GM12878 (cell line): ENCODE data around the gene RBKS. TPM values are rescaled to one million over a fixed set of nuclear protein-coding genes. Genes with fewer than 3 reads are reported as not detected.

Experiments
- ATAC-seq: fragments of 200-7000 bp; cut with Tn5 transposase; 3 replicates; pipeline ENCODE4 v1.9.1; 2020; ENCODE audit warnings: mild to moderate bottlenecking, moderate library complexity
- BruUV-seq: library from RNA; stranded (reverse); fragments of 400-500 nt; replicated peaks from 2 replicates; lab custom pipeline; 2021; lab: Mats Ljungman, UMichigan
- CTCF ChIA-PET: fragments of 300-600 bp; sonication (Branson Sonifier 250); formaldehyde crosslinking; extraction: SDS; loops from one replicate; lab custom pipeline; 2021; ENCODE audit warnings: inconsistent platforms; lab: Yijun Ruan, JAX
- POLR2A ChIA-PET: fragments of 350-600 bp; formaldehyde crosslinking; extraction: SDS; loops from one replicate; lab custom pipeline; 2021; ENCODE audit warnings: inconsistent platforms; lab: Charles Lee
- RAD21 ChIA-PET: fragments of 300-600 bp; sonication (Branson Sonifier 250); formaldehyde crosslinking; loops from one replicate; lab custom pipeline; 2023; ENCODE audit warnings: antibody characterized with exemption; ENCODE audit not compliant: unreplicated experiment; lab: Charles Lee
- SMC1A ChIA-PET: fragments of 300-600 bp; sonication (Branson Sonifier 250); formaldehyde crosslinking; loops from one replicate; lab custom pipeline; 2023; ENCODE audit not compliant: unreplicated experiment, uncharacterized antibody; lab: Charles Lee
- DNase-seq: peaks from one replicate; pipeline ENCODE4 v3.0.0-alpha.2; 2011; ENCODE audit warnings: low read depth, low spot score
- FAIRE-seq: peaks from 3 replicates; lab custom pipeline; 2011; peaks lifted over from hg19 to GRCh38; lab: Jason Lieb, UNC
- H2AFZ ChIP-seq: 2 replicates; pipeline ENCODE4 v1.6.0; 2011; ENCODE audit warnings: low read depth, low read length, control low read depth; ENCODE audit not compliant: control insufficient read depth
- H3K27ac ChIP-seq: 2 replicates; pipeline ENCODE4 v1.5.1; 2011; ENCODE audit warnings: control low read depth; ENCODE audit not compliant: control insufficient read depth, insufficient read depth
- H3K27me3 ChIP-seq, 2 experiments: replicated peaks in 1 of 2; 2 replicates each; pipeline versions ENCODE4 v1.6.0 to v1.6.1; 2011; ENCODE audit warnings: low read length in 1 of 2; ENCODE audit not compliant: control insufficient read depth in 2 of 2, insufficient read depth in 2 of 2
- H3K36me3 ChIP-seq, 2 experiments: 2 replicates each; pipeline ENCODE4 v1.5.1; 2011; ENCODE audit warnings: low read length in 1 of 2; ENCODE audit not compliant: control insufficient read depth in 2 of 2, insufficient read depth in 2 of 2
- H3K4me1 ChIP-seq: 2 replicates; pipeline ENCODE4 v1.6.1; 2011; ENCODE audit warnings: mild to moderate bottlenecking, low read length, moderate library complexity, mixed read lengths; ENCODE audit not compliant: control insufficient read depth, insufficient read depth
- H3K4me2 ChIP-seq: 2 replicates; pipeline ENCODE4 v1.6.0; 2011; ENCODE audit warnings: control low read depth; ENCODE audit not compliant: control insufficient read depth, insufficient read depth
- H3K4me3 ChIP-seq: fragments of 200-600 bp; sonication (generic); 2 replicates; pipeline ENCODE4 v1.5.1; 2016
- H3K79me2 ChIP-seq: 2 replicates; pipeline ENCODE4 v1.6.0; 2011; ENCODE audit warnings: low read length; ENCODE audit not compliant: control insufficient read depth, insufficient read depth
- H3K9ac ChIP-seq: 2 replicates; pipeline ENCODE4 v1.8.0; 2011; ENCODE audit warnings: low read length, control low read depth, mixed read lengths; ENCODE audit not compliant: control insufficient read depth, insufficient read depth
- H3K9me3 ChIP-seq: replicated peaks from 3 replicates; pipeline ENCODE4 v1.5.1; 2011; ENCODE audit warnings: mild to moderate bottlenecking, low read length; ENCODE audit not compliant: control insufficient read depth, insufficient read depth
- H4K20me1 ChIP-seq: 2 replicates; pipeline ENCODE4 v1.6.0; 2011; ENCODE audit not compliant: control insufficient read depth, insufficient read depth
- IKZF1 ChIP-seq: fragments of 450-650 bp; conservative IDR thresholded peaks from 2 replicates; pipeline ENCODE4 v1.6.1; 2017; ENCODE audit warnings: antibody characterized with exemption, mild to moderate bottlenecking
- MTA3 ChIP-seq: IDR thresholded peaks from 2 replicates; pipeline ENCODE4 v1.6.1; 2012; ENCODE audit warnings: low read length, inconsistent platforms, borderline replicate concordance
- NR2C1 ChIP-seq: fragments of 450-650 bp; IDR thresholded peaks from 2 replicates; pipeline ENCODE4 v1.6.1; 2017; ENCODE audit warnings: antibody characterized with exemption, mild to moderate bottlenecking, moderate library complexity
- POU2F2 ChIP-seq: IDR thresholded peaks from 3 replicates; pipeline ENCODE4 v1.6.1; 2011; ENCODE audit warnings: low read depth, mild to moderate bottlenecking, low read length, borderline replicate concordance
- RBBP5 ChIP-seq: fragments of 200-600 bp; sonication (generic); conservative IDR thresholded peaks from 2 replicates; pipeline ENCODE4 v1.6.1; 2016
- RUNX3 ChIP-seq: IDR thresholded peaks from 2 replicates; pipeline ENCODE4 v1.6.1; 2012; ENCODE audit warnings: low read length, inconsistent platforms
- STAT1 ChIP-seq: fragments of 450-650 bp; conservative IDR thresholded peaks from 2 replicates; pipeline ENCODE4 v1.6.1; 2014; ENCODE audit warnings: antibody characterized with exemption, mild to moderate bottlenecking
- WRNIP1 ChIP-seq: IDR thresholded peaks from 2 replicates; pipeline ENCODE4 v1.6.1; 2011; ENCODE audit warnings: low read depth, low read length, improper control_type of control experiment, borderline replicate concordance
- YY1 ChIP-seq: IDR thresholded peaks from 2 replicates; pipeline ENCODE4 v1.6.1; 2011; ENCODE audit warnings: low read depth, mild to moderate bottlenecking, low read length
- WGBS: methylation state at CpG from one replicate; pipeline ENCODE4 v1.1.6; 2016; ENCODE audit warnings: low lambda C conversion rate; ENCODE audit not compliant: insufficient replicate concordance, insufficient coverage; ENCODE audit errors: missing lambda C conversion rate; 5-methylcytosine and 5-hydroxymethylcytosine counted together
- in situ Hi-C: fragments of 300-500 bp; cut with MboI; formaldehyde crosslinking; loops from 9 replicates; pipeline ENCODE4 v1.14.3; 2018; ENCODE audit warnings: mixed read lengths
- intact Hi-C: fragments of 100-400 bp; cut with micrococcal nuclease; formaldehyde crosslinking; loops from one replicate; pipeline ENCODE4 v1.14.2; 2022; ENCODE audit not compliant: unreplicated experiment
- polyA plus RNA-seq, 11 experiments: library from polyadenylated mRNA; depleted of rRNA in 4 of 11; unstranded in 6 of 11; stranded (reverse) in 5 of 11; fragments of >200 nt; fragmentation: Nextera tagmentation in 4 of 11; fragmentation: Illumina TruSeq in 1 of 11; extraction: Ambion mirVana in 4 of 11; extraction: Trizol in 1 of 11; gene quantifications; 1 replicate in 1 of 11; 2 replicates in 10 of 11; pipeline versions ENCODE4 v1.2.1 to v1.2.3, GENCODE V29; 2011 to 2016; ENCODE audit warnings: inconsistent platforms in 2 of 11, missing spikeins in 2 of 11, low read depth in 1 of 11
- total RNA-seq, 4 experiments: library from RNA; depleted of rRNA in 3 of 4; stranded (reverse); fragments of >200 nt in 3 of 4; fragmentation: Illumina TruSeq in 1 of 4; extraction: Trizol in 1 of 4; gene quantifications; 2 replicates each; pipeline versions ENCODE4 v1.2.1 to v1.2.3, GENCODE V29; 2013 to 2021
- TF ChIP-seq, protein P1 (sequence below): IDR thresholded peaks from 2 replicates; pipeline ENCODE4 v1.6.1; 2011; ENCODE audit warnings: borderline replicate concordance, low read depth, mild to moderate bottlenecking, moderate library complexity, mixed read lengths, low read length; ENCODE audit not compliant: insufficient read depth; ENCODE audit errors: extremely low read length
- TF ChIP-seq, protein P2 (sequence below): fragments of 450-650 bp; IDR thresholded peaks from 2 replicates; pipeline ENCODE4 v1.6.1; 2017; ENCODE audit warnings: borderline replicate concordance
- TF ChIP-seq, protein P3 (sequence below): fragments of 450-650 bp; formaldehyde crosslinking; IDR thresholded peaks from 2 replicates; pipeline ENCODE4 v1.4.0; 2022; ENCODE audit warnings: mild to moderate bottlenecking, moderate library complexity

The RBKS gene
- total and polyA plus RNA-seq, 10 of the 15 experiments (the other 5 are each of a cell fraction or from before 2014, with no cell fraction given): 0.39 to 1.8 (median 1.0) TPM

DNA sequence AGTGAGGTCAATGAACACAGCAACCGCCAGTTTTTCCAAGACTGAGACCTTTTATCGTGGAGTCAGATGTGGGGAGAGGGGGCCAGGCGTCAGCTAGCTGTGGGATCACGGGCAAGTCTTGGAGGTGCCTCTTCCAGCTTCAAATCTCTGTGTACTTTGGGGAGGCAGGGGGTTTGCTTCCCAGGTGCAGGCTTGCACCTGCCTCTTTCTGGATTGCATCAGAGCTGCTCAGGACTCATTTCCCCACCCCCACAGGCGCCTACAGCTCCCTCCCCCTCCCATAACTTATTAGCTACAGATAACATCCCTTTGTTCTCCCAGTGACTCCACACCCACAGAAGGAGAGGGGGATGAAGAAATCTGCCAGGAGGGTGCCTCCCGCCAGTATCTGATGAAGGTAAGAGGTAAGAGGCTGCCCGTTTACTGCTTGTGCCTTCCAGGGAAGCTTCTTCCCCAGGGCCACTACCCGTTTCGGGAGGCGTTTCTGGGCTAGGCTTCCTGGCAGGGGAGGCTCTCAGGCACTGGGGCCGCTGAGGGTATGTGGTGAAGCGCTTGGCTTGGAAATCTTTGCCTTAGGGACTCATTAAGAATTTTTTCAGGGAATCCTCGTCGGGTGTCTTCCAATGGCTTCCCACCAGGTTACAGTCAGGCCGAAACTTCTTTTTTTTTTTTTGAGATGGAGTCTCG is 137.5 kb downstream of the RBKS start:
- Histone ChIP-seq H3K4me2 (no peak overlapping the region), H3K27ac (no peak overlapping the region)

More for the DNA sequence above, 137.5 kb downstream of the RBKS start:
- Histone ChIP-seq H3K4me3 (no peak overlapping the region), H3K9ac (no peak overlapping the region), H3K27me3 (no peaks in the 10 kb centered on the region; a peak in 1 of 4 replicates), H3K36me3 (no peaks in the 10 kb centered on the region), H3K9me3 (no peaks in the 10 kb centered on the region; the same call in 2 of the 3 replicates), H3K4me1 (no peaks in the 10 kb centered on the region), H4K20me1 (no peaks in the 10 kb centered on the region), H2AFZ (no peak overlapping the region), H3K79me2 (no peaks in the 10 kb centered on the region)
- ATAC-seq (no peak), DNase-seq (no peak), FAIRE-seq (no peak)
- no TSS peak for BruUV-seq
- intact Hi-C loops: no loop called here
- WGBS: 52% methylated on average over 15 of the region's 16 CpGs
- in situ Hi-C loops: no loop called here
- ChIA-PET CTCF (interaction anchor here (0.7 to 0.8 kb wide), 2 partner anchors 29 to 701 kb away, joined by 4 read pairs; no protein-coding TSS in a partner anchor), POLR2A (no interaction called here), SMC1A (interaction anchor here (2.2 kb wide), 1 partner anchor 644 kb away, joined by 6 read pairs; no protein-coding TSS in a partner anchor), RAD21 (interaction anchor here (0.6 kb wide), 1 partner anchor 643 kb away, joined by 4 read pairs; no protein-coding TSS in a partner anchor)
- TF ChIP-seq IKZF1 (no peak), RUNX3 (no peak), RBBP5 (no peak), MTA3 (no peak), YY1 (no peak), WRNIP1 (no peak), POU2F2 (no peak), STAT1 (no peak), NR2C1 (no peak)
- TF ChIP-seq, protein P1, sequence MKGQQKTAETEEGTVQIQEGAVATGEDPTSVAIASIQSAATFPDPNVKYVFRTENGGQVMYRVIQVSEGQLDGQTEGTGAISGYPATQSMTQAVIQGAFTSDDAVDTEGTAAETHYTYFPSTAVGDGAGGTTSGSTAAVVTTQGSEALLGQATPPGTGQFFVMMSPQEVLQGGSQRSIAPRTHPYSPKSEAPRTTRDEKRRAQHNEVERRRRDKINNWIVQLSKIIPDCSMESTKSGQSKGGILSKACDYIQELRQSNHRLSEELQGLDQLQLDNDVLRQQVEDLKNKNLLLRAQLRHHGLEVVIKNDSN: no peak
- TF ChIP-seq, protein P2, sequence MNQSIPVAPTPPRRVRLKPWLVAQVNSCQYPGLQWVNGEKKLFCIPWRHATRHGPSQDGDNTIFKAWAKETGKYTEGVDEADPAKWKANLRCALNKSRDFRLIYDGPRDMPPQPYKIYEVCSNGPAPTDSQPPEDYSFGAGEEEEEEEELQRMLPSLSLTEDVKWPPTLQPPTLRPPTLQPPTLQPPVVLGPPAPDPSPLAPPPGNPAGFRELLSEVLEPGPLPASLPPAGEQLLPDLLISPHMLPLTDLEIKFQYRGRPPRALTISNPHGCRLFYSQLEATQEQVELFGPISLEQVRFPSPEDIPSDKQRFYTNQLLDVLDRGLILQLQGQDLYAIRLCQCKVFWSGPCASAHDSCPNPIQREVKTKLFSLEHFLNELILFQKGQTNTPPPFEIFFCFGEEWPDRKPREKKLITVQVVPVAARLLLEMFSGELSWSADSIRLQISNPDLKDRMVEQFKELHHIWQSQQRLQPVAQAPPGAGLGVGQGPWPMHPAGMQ: no peak
- TF ChIP-seq, protein P3, sequence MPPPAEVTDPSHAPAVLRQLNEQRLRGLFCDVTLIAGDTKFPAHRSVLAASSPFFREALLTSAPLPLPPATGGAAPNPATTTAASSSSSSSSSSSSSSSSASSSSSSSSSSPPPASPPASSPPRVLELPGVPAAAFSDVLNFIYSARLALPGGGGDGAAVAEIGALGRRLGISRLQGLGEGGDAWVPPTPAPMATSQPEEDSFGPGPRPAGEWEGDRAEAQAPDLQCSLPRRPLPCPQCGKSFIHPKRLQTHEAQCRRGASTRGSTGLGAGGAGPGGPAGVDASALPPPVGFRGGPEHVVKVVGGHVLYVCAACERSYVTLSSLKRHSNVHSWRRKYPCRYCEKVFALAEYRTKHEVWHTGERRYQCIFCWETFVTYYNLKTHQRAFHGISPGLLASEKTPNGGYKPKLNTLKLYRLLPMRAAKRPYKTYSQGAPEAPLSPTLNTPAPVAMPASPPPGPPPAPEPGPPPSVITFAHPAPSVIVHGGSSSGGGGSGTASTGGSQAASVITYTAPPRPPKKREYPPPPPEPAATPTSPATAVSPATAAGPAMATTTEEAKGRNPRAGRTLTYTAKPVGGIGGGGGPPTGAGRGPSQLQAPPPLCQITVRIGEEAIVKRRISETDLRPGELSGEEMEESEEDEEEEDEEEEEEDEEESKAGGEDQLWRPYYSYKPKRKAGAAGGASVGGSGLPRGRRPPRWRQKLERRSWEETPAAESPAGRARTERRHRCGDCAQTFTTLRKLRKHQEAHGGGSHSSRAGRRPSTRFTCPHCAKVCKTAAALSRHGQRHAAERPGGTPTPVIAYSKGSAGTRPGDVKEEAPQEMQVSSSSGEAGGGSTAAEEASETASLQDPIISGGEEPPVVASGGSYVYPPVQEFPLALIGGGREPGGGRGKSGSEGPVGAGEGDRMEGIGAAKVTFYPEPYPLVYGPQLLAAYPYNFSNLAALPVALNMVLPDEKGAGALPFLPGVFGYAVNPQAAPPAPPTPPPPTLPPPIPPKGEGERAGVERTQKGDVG (CRISPR knock-in tag): no peak
